HG02610 (cell line): ENCODE results near the gene SGMS1.
"Not testable (repeated sequence)": the region's sequence is repeated elsewhere in the genome, so short reads cannot be mapped to it uniquely, and the experiment has no call there.

Experiments used
- ATAC-seq: cut with Tn5 transposase; IDR thresholded peaks from one replicate; pipeline ENCODE4 v1.9.1; 2021; ENCODE audit warnings: mild to moderate bottlenecking, moderate library complexity; ENCODE audit not compliant: unreplicated experiment

The SGMS1 gene

DNA sequence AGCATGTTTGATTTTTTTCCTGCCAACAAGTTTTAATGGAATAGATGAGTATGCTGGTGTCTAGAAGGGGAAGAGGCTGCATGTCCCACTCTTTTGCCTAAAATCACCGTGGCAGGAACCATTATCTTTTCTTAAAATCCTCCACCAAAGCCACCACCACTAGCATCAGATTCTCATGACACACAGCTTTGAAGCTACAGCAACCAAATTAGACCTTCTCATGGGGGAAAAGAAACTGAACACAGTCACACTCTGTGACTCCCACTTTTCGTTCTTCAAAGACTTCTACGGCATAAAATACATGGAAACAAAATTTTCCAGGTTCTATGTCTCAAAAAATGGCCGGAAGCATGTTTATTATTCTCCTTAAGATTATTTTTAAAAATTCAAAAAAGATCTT, 81.8 kb downstream of the SGMS1 start:
- ATAC-seq, result no peak

DNA sequence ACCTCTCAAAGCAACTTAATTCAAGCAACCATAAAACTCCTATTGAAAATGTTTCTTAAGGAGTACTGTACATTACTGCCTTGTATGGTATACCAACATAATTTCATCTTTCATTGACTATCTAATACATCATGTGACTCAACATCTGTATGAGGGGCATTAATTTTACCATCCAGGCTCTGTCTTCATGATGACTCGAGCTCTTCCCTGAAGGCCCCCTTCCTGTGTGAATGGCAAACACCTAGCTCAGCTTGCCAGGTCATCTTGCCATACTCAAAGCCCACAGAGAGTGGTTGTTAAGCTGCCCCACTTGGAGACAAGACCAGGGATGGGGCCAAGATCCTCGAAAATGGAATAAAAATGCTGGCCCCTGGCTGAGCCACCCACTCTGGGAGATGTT, 82.4 kb downstream of the SGMS1 start:
- no peak for ATAC-seq

DNA sequence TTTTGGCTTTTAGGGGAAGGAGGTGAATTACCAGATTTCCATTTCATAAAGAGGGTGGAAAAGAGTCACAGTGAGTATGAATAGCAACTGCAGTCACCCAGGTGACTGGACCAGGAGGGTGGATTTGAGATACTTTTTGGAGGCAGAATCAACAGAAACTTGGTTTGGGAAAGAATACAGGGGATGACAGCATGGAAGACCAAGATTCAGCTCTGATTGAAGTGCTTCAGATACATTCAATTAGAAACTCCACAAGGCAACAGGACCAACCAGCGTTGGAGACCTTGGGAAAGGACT, 83.0 kb downstream of the SGMS1 start:
- peak; percentile 10 for ATAC-seq

DNA sequence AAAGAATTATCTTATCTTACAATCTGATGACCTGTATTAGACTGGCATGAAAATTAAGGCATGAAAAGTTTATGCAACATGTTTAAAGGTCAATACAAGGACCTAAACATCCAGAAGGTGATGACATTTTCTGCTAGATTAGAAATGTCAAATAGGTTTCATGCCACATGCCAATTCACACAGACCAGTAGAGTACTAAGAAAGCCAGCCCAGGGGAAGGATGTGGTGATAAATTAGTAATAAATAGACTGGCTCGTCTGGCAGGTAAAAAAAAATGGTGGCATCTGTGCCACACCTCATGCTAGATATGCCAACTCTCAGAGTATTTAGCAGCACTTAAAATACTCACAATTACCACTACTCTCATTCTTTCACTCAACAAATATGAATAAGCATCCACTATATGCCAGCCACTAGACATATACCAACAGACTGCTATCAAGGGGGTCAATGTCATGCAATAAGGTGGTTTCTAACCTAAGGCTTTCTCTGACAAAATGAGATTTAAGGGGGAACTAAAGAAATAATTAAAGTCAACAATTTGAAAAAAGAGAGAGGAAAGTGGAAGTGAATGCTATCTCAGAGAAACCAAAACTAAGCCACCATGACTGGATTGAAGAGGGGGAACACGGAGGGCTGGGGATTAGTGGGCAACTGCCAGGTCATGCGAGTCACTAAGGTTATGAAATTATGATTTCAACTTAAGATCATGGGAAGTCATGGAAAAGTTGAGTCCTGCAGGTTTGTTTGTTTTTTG, 83.5 kb downstream of the SGMS1 start:
- ATAC-seq, result peak; percentile 51

DNA sequence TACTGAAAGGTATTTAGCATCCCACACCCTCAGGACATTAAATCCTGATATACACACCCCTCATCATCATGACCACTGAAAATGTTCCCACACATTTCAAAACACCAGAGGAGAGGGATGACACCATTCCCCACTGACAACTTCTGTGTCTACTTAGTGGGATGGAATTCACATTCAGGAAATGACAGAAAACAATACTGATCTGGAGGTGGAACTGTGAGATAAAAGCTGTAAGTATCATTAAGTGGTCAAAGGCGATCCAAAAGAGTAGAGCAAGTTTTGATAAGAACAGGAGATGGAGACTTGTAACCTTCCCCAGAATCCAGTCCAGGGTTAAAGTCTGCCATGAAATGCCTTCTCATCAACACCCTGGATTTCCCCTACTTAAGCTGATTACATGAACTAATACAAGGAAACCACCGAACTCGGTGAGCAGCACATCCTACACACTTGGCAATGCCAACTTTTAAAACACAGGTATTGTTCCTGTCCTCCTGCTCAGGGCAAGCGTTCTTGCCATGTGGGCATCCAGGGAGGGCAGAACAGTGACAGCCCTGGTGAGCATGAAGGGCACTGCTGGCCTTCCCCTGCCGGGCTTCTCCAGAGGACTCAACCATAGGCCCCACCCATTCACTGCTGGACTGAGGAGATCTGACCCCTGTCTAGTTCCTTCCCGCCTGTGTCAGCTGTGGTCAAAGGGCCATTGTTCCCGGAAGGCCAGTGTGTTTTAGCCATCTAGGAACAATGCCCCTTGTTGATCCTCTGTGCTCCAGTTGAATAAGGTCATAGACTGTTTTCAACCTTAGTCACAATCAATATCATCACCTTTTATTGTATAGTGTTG, 85.0 kb downstream of the SGMS1 start:
- ATAC-seq, result peak; percentile 52

DNA sequence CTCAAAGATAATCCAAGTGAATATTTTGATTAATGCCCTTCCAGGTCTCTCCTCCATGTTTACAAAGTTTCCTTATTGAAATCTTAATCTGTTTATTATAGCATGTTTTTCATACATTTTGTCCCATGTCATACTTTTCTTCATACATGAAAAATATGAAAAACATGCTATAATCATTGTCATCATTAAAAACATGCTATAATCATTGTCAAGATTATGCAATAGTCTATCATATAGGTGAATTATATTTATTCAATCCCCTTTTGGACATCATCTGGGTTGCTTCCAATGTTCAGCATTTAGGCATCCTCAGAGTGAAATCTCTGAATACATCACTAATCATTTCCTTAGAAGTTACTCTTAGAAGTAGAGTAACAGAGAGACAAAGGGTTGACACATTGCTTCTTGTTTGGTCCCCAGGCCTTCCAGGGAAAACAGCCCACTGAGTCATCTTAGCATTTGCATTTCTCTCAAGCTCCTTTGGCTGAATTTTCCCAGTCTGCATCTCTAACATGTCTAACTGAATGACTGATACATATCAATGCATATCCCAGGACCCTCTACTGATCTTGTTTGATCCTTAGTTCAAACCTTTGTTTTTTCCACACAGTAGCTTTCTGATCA, 87.0 kb downstream of the SGMS1 start:
- ATAC-seq, result no peak

DNA sequence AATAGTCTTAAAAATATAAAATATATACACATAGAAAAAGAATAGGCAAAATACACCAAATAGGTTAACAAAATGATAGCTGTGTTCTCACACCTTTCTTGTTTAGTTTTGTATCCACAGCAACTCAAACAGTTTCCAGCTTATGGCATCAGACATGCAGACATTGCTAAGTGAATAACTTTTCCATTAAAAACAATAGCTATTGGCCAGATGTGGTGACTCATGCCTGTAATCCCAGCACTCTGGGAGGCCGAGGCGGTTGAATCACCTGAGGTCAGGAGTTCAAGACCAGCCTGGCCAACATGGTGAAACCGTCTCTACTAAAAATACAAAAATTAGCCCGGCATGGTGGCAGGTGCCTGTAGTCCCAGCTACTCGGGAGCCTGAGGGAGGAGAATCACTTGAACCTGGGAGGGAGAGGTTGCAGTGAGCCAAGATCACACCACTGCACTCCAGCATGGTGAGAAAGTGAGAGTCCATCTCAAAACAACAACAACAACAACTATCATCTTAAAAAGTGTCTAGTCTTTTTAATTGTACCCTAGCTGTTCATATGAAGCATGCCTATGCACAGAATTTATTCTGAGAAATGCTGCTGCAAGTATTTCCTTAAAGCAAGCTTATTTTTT, 88.9 kb downstream of the SGMS1 start:
- not testable (repeated sequence) for ATAC-seq

DNA sequence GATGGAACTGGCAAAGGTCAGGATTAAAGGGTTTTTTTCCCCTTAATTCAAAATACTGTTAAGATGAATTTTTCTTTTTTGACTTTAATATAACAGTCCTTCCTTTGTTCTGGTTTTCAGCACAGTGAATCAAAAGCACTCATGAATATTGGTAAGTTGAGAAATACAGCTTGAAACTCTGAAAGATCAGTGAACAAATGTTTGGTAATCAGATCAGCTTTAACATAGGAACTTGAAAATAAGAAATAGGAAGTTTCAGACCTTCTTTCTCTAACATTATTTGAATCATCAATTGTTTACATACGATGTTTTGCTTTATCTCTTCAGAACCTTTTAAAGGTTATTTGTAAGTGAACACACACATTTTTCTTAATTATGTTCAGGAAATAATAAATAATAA, 90.5 kb downstream of the SGMS1 start:
- no peak for ATAC-seq

DNA sequence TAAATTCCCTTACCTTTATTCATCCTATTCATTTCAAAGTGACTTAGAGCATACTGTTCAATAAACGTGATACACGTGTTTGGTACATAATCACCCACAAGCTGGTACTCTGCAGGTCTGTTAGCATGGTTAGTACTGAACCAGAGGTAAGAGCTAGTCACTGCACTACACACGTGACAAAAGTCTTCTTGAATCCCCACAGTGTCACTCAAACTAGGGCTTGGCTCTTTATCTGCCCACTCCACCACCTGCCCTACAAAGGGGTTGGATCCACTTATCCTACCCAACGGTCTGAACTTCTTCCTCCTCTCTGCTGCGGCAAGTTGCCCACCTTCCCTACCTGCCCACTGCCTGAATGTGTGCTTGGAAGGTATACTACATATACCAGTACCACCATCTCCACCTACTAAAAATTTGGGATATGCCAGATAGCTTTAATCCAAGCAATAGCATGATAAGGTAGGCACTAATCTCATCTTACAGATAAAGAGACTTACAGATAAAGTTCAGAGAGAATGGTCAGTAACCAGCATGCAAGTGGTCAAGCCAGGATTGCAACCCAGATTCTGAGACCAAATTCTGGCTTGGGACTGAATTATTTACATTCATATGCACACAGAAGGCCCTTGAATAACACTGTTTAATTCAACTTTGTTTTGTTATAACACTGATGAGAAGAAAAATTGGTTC, 92.2 kb downstream of the SGMS1 start:
- no peak for ATAC-seq

DNA sequence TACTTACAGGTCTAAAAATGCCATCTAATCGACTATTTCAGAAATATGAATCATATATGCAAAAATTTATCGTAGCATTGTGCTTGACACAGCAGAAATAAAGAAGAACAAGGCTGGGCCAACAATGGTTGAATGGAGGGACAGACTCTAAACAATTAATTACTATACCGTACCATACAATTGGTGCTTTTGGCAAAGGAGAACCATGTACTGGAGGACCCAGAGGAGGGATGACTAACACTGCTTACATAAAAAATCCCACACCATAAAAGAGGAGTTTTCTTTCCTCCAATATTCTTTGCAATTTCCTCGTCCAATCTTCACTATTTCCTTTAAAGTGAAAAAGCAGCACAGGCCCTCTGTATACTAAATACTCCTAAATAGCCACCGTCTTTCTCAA, 94.1 kb downstream of the SGMS1 start:
- no peak for ATAC-seq

DNA sequence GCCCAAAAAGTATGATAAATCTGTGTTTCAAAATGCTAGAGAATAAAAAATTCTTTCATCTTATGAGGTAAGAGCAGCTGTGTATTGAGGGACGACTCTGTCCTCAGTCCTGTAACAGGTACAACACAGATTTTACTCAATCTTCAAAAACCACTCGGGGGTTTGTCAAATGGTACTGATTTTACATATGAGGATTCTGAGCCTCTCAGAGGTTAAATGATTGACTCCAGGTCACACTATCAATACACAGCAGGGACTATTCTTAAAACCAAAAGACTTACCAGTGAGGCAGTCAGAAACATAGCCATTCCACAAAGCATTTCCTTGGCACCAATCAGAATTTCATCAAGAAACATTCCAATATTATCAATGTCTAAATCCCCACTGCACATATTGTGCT, 95.5 kb downstream of the SGMS1 start:
- no peak for ATAC-seq

DNA sequence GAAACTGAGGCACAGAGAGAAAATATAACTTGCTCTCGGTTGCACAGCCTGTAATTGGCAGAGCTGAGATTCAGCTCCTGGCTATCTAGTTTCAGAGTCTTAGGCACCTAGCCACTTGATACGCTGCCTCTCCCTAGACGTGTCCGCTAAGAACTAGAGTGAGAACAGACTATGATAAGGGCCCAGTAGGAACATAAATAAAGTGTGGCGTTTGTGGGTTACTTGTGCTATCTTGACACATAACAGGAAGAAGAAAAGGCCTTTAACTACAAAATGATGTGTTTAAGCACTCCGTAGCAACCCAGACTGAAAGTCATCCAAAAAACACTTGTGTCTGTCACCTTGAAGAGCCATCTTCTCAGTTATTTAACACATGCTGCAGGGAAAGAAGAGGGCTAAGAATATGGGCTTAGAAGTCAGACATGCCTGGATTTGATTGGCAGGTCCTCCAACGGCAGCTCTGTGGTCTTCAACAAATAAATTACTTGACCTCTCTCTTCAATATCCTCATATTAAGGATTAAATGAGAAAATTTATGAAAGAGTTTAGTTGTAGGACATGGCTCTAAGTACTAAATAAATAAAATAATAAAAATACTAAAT, 96.2 kb downstream of the SGMS1 start:
- ATAC-seq, result no peak

DNA sequence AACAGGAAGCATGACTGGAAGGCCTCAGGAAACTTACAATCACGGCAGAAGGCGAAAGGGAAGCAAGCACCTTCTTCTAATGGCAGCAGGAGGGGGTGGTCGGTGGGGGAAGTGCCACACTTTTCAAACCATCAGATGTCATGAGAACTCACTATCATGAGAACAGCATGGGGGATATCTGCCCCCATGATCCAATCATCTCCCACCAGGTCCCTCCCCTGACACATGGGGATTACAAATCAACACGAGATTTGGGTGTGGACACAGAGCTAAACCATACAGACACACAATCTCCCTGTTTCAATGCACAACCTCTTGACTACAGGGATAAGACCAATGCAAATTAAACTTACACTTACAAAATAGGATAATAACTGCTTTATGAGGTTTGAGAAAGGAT, 97.6 kb downstream of the SGMS1 start:
- ATAC-seq, result no peak

DNA sequence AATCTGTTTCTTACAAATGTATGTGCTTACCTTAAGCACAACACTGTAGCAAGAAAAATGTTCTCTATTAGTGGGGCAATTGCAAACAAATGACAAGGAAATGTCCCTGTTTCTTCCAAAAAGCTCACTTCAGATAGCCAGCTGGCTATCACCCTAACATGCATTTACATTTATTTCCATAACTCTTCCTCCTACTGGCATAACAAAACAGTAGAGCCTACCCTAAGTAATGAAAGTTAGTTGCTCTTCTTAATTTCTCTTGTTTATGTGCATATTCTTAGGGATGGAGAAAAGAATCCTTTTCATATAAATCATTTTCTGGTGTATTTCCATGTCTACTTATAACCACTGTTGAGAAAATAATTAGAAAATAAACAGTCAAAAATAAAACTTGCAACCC, 100.4 kb downstream of the SGMS1 start:
- no peak for ATAC-seq

DNA sequence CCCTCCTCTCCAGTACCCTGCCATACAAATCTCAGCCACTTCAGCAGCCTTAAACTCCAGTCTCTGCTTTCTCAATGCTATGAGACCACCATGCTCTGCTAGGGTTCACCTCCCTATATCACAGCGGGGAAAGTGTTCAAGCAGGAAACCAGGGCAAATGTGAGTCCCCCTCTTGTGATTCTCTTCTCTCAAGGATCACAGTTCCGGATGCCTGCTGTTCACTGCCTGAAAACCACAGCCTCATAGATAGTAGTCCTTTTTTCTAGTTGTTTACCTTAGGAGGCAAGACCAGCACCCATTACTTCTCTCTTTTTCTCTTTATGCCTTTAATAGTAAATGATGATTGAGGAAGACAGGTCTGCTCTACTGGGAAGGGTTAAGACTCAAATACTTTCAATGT, 100.8 kb downstream of the SGMS1 start:
- ATAC-seq, result no peak

DNA sequence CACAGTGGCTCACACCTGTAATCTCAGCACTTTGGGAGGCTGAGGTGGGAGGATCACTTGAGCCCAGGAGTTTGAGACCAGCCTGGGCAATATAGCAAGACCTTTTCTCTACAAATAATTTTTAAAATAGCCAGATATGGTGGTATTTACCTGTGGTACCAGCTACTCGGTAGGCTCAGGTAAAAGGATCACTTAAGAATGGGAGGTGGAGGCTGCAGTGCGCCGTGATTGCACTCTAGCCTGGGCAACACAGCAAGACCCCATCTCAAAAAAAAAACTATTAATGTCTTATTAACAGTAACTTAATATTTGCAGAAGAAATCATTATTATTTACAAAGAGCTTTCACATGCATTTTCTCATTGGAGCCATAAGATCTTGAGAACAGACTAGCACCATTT, 103.6 kb downstream of the SGMS1 start:
- no peak for ATAC-seq

DNA sequence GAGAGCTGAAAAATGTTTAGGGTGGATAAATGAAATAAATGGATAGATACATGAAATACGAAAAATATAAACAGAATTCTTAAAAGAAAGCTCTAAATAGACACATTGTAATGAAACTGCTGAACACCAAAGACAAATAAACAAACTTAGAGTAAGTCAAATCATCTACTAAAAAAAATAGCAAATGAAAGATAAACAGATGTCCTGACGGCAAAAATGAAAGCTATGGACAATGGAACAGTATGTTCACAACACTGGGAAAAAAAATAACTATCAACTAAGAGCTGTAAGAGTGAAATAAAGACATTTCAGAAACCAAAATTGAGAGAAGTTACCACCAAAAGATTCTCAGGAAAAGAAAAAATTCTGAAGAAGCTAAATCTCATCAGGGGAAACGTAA, 106.1 kb downstream of the SGMS1 start:
- ATAC-seq, result no peak

DNA sequence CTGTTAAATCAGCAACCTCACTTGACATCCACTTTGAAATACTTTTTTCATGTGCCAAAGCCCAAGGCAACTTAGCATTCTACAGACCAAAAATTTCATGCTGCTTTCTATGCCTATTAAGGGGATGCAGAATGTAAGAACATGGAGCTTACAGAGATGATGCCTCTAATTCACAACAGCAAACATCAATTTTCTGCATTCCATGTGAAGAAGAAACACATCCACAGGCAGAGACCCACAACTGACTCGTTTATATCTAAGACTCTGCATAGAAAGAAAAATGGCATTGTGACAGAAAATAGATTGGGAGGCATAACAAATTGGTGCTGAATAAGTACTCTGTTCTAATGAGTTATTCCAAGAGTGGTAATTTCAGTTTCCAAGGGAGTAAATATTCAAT, 107.6 kb downstream of the SGMS1 start:
- no peak for ATAC-seq

DNA sequence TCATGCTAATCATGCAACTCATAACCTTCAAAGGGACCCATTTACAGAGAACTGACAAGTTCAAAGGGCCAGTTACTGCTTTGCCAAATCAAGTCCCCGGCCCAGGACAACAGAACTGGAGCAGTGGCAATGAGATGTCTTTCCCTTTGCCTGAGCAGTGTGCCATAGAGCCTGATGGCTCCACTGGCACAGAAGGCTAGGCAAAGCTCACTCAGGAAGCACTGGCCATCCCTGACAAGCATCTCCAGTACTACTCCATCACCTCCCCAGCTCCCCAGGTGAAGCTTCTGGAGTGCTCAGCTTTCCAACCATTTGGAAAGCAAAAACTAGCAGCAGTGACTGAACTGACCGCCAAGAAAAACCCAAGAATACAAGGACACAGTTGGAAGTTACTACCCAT, 108.3 kb downstream of the SGMS1 start:
- ATAC-seq, result no peak

DNA sequence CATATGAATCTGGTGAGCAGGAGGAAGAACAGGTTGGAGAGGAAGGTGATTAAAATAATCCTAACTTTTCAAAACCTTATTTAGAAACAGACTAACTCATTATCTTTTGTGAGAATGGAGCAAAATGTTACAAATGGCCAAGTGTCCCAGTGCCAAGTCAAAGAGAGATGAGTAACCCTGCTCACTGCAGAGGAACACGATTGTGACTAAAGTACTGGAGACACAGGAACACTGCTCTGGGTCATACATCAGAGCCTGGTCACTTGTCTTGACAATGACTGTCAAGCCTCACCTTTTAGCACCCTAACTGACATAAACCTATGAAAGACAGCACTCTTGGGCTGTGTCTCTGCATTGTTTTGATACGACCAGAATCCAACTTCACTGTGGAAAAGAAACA, 108.8 kb downstream of the SGMS1 start:
- no peak for ATAC-seq

DNA sequence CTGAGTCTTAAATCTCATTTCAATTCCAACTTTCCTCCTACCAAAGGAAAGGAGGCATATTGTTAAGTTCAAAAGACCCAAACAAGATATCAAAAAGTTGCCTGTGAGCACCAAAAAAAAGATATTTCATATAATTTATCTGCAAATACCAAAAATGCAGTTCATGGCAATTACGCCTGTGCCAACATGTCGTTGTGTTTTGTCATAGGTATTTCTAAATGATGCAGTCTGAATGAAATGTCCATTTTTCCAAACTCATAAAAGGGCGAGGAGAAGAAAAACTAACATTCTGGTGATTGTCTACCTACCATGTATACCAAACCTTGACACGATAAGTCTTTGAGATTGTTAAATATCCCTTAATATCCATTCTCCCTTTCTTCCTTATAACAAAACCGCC, 109.8 kb downstream of the SGMS1 start:
- no peak for ATAC-seq
